VCaP (cell line): ENCODE results near the gene CRYBG2.

Source experiments
- H3K27ac ChIP-seq: fragments of 450-650 bp; 2 replicates; pipeline ENCODE4 v1.5.1; 2017
- CTCF ChIP-seq: fragments of 450-650 bp; conservative IDR thresholded peaks from 2 replicates; pipeline ENCODE4 v1.5.1; 2017; ENCODE audit warnings: mild to moderate bottlenecking, moderate library complexity

CRYBG2 gene

DNA sequence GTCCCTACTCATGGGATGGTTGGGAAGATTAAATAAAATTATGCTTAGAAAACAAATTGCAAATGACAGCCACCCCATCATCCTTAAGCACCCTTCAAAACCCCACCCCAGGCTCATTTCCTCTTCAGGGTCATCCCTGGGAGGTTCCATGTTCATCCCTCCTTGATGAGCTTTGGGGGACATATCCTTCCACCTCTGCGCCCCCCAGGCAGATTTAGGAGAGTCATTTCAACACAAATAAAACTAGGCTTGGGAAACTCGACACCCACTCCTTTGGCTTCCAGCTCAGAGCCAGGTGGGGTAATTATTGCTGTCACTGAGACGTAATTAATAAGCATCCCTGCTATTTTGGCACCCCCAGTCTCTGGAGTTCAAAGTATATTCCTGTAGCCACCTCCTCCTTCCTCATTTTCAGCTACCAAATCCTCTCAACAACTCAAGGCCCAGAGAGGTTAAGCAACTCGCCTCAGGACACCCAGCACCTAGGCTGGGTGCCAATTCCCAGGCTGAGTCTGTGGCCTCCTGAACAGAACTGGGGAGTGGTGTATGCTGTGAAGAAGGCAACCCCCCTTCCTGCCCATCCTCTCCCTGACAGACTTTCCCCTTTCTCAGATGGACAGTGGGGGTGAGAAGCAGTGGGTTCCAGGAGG, 595 bp downstream of the CRYBG2 start:
- no peak for TF ChIP-seq CTCF
- H3K27ac ChIP-seq: peak overlapping the region; percentile 53; the same call in 1 of the 2 replicates

DNA sequence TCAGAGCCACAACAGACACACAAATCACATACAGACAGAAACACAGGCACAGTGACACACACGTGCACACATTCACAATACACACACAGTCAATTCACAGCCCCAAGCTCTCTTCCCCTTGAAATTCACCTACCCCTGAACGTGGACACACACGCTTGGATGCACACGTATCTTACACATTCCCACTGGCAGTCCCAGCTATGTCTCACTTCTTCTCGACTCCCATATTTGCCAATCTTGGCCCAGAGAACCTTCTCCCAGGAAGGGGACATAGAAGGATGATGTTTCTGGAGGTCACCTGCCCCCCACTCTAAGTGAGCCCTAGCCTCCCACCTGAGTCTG, 1.6 kb downstream of the CRYBG2 start:
- H3K27ac ChIP-seq: no peak overlapping the region
- no peak for TF ChIP-seq CTCF

- no peak overlapping the region for H3K27ac ChIP-seq
- no peak for TF ChIP-seq CTCF
Measured at GRCh38 chr1:26351590-26352337, 2.2 kb downstream of the CRYBG2 start.

DNA sequence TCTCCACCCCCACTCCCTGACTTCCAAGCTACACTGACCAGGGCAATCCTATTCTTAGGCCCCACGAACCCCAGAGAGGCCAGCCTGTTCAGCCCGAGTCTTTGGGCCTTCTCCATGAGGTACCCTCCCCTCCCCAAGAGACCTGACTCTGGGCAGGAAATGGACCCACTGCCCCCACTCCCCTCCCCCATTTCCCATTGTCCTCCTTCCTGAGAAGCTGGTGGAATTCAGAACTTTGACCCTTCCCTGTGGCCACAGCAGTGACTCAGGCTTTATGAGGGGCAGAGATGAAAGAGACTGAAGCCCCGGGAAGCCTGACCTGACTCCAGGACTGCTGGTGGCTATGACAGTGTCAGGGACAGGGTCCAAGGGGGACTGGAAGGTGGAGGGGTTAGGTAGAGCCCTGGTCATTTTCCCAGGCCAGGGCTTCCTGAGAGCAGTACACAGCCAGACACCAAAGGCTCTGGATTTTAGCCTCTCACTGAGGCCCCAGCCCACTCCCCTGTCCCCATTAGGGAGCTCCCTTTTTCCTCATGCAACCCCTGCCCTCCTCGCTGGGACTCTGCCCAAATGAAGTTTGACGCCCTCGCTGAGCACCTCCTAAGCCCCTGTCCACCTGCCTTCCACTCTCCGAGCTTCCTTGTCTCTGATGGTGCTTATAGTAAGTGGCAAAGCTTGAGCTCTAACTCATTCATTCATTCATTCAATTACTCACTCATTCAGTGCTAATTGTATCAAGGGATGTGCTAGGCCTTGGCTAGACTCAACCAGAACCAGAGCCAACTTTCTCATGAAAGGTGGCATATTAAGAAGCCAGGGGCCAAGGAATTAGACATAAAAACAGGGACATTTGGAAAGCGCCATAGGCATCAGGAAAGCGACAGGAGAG, 3.0 kb downstream of the CRYBG2 start:
- H3K27ac ChIP-seq: no peak overlapping the region
- TF ChIP-seq CTCF: no peak

DNA sequence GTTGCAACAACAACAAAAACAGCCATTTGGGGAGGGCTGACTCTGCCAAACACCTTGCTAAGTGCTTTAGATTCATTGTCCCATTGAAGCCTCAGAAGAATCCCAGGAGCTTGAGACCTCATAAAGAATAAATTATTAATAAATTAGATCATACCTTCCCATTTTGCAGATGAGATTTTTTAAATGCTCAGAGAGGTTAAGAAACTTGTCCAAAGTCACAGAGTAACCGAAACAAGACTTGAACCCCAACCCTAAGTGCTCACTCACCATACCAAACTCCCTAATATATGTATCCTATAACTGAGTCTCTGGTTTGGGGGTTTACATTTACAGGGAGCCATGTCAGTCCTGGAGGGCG, 3.6 kb downstream of the CRYBG2 start:
- no peak for TF ChIP-seq CTCF
- no peak overlapping the region for H3K27ac ChIP-seq

DNA sequence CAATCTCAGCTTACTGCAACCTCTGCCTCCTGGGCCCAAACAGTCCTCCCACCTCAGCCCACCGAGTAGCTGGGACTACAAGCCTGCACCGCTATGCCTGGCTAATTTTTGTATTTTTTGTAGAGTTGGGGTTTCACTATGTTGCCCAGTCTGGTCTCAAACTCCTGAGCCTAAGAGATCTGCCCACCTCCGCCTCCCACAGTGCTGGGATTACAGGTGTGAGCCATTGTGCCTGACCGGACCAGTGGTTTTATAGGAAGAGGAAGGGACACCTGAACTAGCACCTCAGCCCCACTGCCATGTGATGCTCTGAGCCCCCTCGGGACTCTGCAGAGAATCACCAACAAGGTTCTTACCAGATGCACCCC, 4.1 kb downstream of the CRYBG2 start:
- no peak overlapping the region for H3K27ac ChIP-seq
- TF ChIP-seq CTCF: no peak

GRCh38 chr1:26349188-26349876, 4.6 kb downstream of the CRYBG2 start:
- TF ChIP-seq CTCF: no peak

More at GRCh38 chr1:26349188-26349876, 4.6 kb downstream of the CRYBG2 start:
- no peak overlapping the region for H3K27ac ChIP-seq
